ENCODE data around the gene P2RY2.

DNA sequence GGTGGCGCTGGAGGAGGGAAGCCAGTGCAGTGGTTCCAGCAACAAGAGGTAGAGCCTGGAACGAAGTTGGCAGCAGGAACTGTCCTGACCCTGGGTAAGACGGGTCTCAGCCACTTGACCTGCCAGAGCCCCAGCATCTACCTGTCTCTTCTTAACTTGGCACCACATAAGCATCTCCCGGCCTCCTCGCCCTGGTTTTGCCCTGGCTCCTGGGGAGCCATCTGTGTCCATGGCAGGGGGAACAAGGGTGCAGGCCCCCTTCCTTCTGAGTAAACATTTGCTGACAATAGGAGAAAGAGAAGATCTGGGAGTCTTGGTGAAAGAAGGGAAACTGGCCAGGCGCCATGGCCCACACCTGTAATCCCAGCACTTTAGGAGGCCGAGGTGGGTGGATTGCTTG lies 12.8 kb downstream of the P2RY2 start:
- TF ChIP-seq POLR2A (IDR thresholded peaks at IDR 0.05), result no peak
- TF ChIP-seq, protein P1, sequence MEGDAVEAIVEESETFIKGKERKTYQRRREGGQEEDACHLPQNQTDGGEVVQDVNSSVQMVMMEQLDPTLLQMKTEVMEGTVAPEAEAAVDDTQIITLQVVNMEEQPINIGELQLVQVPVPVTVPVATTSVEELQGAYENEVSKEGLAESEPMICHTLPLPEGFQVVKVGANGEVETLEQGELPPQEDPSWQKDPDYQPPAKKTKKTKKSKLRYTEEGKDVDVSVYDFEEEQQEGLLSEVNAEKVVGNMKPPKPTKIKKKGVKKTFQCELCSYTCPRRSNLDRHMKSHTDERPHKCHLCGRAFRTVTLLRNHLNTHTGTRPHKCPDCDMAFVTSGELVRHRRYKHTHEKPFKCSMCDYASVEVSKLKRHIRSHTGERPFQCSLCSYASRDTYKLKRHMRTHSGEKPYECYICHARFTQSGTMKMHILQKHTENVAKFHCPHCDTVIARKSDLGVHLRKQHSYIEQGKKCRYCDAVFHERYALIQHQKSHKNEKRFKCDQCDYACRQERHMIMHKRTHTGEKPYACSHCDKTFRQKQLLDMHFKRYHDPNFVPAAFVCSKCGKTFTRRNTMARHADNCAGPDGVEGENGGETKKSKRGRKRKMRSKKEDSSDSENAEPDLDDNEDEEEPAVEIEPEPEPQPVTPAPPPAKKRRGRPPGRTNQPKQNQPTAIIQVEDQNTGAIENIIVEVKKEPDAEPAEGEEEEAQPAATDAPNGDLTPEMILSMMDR (IDR thresholded peaks at IDR 0.05), result no peak
